HL-60 (cell line): ENCODE data around the gene CTDSP1.

Experiments
- DNase-seq, 2 experiments: peaks; one replicate each; pipeline ENCODE4 v3.0.0-alpha.2; 2010 to 2020; ENCODE audit warnings: low read depth in 1 of 2, low spot score in 1 of 2
- H3K27ac ChIP-seq: fragments of 250-450 bp; sonication (Bioruptor Pico); replicated peaks from 2 replicates; pipeline ENCODE4 v1.5.1; 2020; ENCODE audit warnings: mild to moderate bottlenecking, moderate library complexity
- H3K27me3 ChIP-seq: fragments of 250-450 bp; sonication (Bioruptor Pico); 2 replicates; pipeline ENCODE4 v1.5.1; 2021; ENCODE audit warnings: mild to moderate bottlenecking, moderate library complexity; ENCODE audit not compliant: insufficient read depth, poor library complexity, severe bottlenecking
- H3K4me3 ChIP-seq: replicated peaks from 2 replicates; pipeline ENCODE4 v1.5.1; 2011; ENCODE audit warnings: mild to moderate bottlenecking, control low read depth, low read length; ENCODE audit not compliant: insufficient read depth
- CTCF ChIP-seq: IDR thresholded peaks from one replicate; pipeline ENCODE4 v1.5.1; 2011; ENCODE audit warnings: low read length, control low read depth, inconsistent platforms; ENCODE audit not compliant: insufficient read depth
- GABPA ChIP-seq: IDR thresholded peaks from 2 replicates; pipeline ENCODE4 v1.6.1; 2012; ENCODE audit warnings: low read depth
- POLR2AphosphoS5 ChIP-seq: IDR thresholded peaks from 2 replicates; pipeline ENCODE4 v1.6.1; 2012; ENCODE audit warnings: low read depth
- REST ChIP-seq: IDR thresholded peaks from 2 replicates; pipeline ENCODE4 v1.6.1; 2012; ENCODE audit warnings: low read depth; ENCODE audit not compliant: insufficient replicate concordance
- SPI1 ChIP-seq: IDR thresholded peaks from 2 replicates; pipeline ENCODE4 v1.6.1; 2012; ENCODE audit warnings: low read depth, mild to moderate bottlenecking, borderline replicate concordance

Gene CTDSP1

GRCh38 chr2:218392891-218393462, 6.7 kb upstream of the CTDSP1 start:
- H3K4me3 ChIP-seq, result no peak overlapping the region
- TF ChIP-seq GABPA, result no peak
- TF ChIP-seq POLR2AphosphoS5, result no peak
- TF ChIP-seq REST, result no peak
- no peak for TF ChIP-seq CTCF
- no peak for TF ChIP-seq SPI1
- no peaks in the 10 kb centered on the region for H3K27me3 ChIP-seq
- DNase-seq, result no peak
- H3K27ac ChIP-seq, result no peak overlapping the region

GRCh38 chr2:218393750-218394290, 5.8 kb upstream of the CTDSP1 start:
- no peaks in the 10 kb centered on the region for H3K27me3 ChIP-seq
- no peak overlapping the region for H3K4me3 ChIP-seq
- peak in 1 of 2 experiments; percentile 67 for DNase-seq
- H3K27ac ChIP-seq, result peak overlapping the region; percentile 100
- TF ChIP-seq GABPA, result no peak
- no peak for TF ChIP-seq SPI1

- no peak overlapping the region for H3K4me3 ChIP-seq
Measured at GRCh38 chr2:218394298-218395089, 5.2 kb upstream of the CTDSP1 start.

More at GRCh38 chr2:218394298-218395089, 5.2 kb upstream of the CTDSP1 start:
- peak in 1 of 2 experiments; percentile 34 for DNase-seq
- H3K27ac ChIP-seq, result peak overlapping the region; percentile 100
- TF ChIP-seq CTCF (no peak), REST (no peak), GABPA (no peak), POLR2AphosphoS5 (no peak), SPI1 (no peak)
- H3K27me3 ChIP-seq, result no peaks in the 10 kb centered on the region
